IPS DF 6.9 (cell line): ENCODE results near the gene COL7A1.
A peak's percentile ranks its signal among the peaks of the same experiment; 100 is the strongest.

Experiments used
- DNase-seq: peaks from one replicate; pipeline ENCODE4 v3.0.0-alpha.2; 2013; ENCODE audit warnings: low read depth, low spot score
- H3K27ac ChIP-seq: one replicate; pipeline ENCODE4 v1.5.1; 2013; ENCODE audit warnings: low read length, control low read depth
- H3K27me3 ChIP-seq: 2 replicates; pipeline ENCODE4 v1.6.1; 2013; ENCODE audit warnings: mild to moderate bottlenecking, low read length; ENCODE audit not compliant: control insufficient read depth, insufficient read depth
- H3K36me3 ChIP-seq: 2 replicates; pipeline ENCODE4 v1.6.1; 2013; ENCODE audit warnings: low read length; ENCODE audit not compliant: control insufficient read depth, insufficient read depth
- H3K4me1 ChIP-seq: 2 replicates; pipeline ENCODE4 v1.6.1; 2013; ENCODE audit warnings: low read length; ENCODE audit not compliant: control insufficient read depth, insufficient read depth
- H3K4me3 ChIP-seq: 2 replicates; pipeline ENCODE4 v1.5.1; 2013; ENCODE audit warnings: mild to moderate bottlenecking, low read length
- H3K9me3 ChIP-seq: 2 replicates; pipeline ENCODE4 v1.6.1; 2013; ENCODE audit warnings: low read length, inconsistent platforms; ENCODE audit not compliant: control insufficient read depth, insufficient read depth
- WGBS: extraction: QIAGEN DNeasy Blood & Tissue Kit; methylation state at CpG from one replicate; pipeline ENCODE4 v1.1.7; 2013; ENCODE audit warnings: mixed read lengths, missing lambda C conversion rate; ENCODE audit not compliant: insufficient read length, insufficient coverage; 5-methylcytosine and 5-hydroxymethylcytosine counted together

The COL7A1 gene

GRCh38 chr3:48564022-48564421 is 31.1 kb downstream of the COL7A1 start:
- Histone ChIP-seq H3K36me3 (no peaks in the 10 kb centered on the region), H3K9me3 (no peaks in the 10 kb centered on the region), H3K4me3 (no peak overlapping the region), H3K4me1 (peaks cover 12% of the 10 kb centered on the region), H3K27ac (no peak overlapping the region), H3K27me3 (no peaks in the 10 kb centered on the region)
- no peak for DNase-seq
- no CpG with 5 or more reads among the region's 10 CpGs for WGBS

DNA sequence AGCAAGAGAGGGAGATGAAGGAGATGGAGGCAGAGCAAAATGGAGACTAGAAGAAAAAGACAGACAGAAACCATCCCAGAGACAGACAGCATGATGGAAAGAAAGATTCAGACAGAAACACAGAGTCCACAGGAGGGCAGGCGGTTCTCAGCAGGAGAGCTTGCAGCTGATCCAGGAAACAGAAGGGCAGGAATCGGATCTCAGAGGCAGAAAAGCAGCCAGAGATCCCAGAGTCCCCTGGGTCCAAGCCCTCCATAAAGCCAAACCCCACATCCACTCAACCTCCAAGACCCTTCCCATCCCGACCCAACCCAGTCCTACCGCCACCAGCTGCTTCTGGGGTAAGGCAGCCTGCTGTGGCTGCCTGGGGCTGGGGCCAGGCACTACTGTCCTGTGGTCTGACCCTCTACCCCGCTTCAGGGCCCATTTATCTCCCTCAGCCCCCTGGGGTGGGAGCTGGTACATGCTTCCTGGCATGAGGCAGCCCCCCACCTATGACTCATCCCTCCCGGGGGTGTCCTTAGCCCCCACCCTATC is 31.7 kb downstream of the COL7A1 start, which contains the start of gene UCN2:
UCN2 (minus strand) TSS at position 400 of the 537 bp plus-strand sequence. CDS start 657 bp downstream, outside the sequence.
- Histone ChIP-seq H3K4me3 (no peak within 1 kb of the TSS), H3K9me3 (no peaks in the 10 kb centered on the region), H3K27ac (no peak within 1 kb of the TSS), H3K36me3 (no peaks in the 10 kb centered on the region), H3K27me3 (no peaks in the 10 kb centered on the region), H3K4me1 (peaks cover 12% of the 10 kb centered on the region)
- no peak for DNase-seq
- no CpG with 5 or more reads among the region's 6 CpGs for WGBS

GRCh38 chr3:48562367-48563095 is 32.6 kb downstream of the COL7A1 start:
- Histone ChIP-seq H3K27me3 (no peaks in the 10 kb centered on the region), H3K4me1 (peaks cover 12% of the 10 kb centered on the region), H3K36me3 (no peaks in the 10 kb centered on the region), H3K9me3 (no peaks in the 10 kb centered on the region), H3K4me3 (no peak overlapping the region), H3K27ac (no peak overlapping the region)
- no CpG with 5 or more reads among the region's 20 CpGs for WGBS
- no peak for DNase-seq

- Histone ChIP-seq H3K4me3 (no peak overlapping the region), H3K36me3 (no peaks in the 10 kb centered on the region), H3K27ac (no peak overlapping the region), H3K4me1 (peaks cover 12% of the 10 kb centered on the region), H3K9me3 (no peaks in the 10 kb centered on the region), H3K27me3 (no peaks in the 10 kb centered on the region)
- DNase-seq: peak; percentile 18
- WGBS: no CpG with 5 or more reads among the region's 21 CpGs
These were observed 33.9 kb downstream of the COL7A1 start for GRCh38 chr3:48561045-48561736.

- Histone ChIP-seq H3K27me3 (no peaks in the 10 kb centered on the region), H3K9me3 (no peaks in the 10 kb centered on the region), H3K36me3 (no peaks in the 10 kb centered on the region), H3K4me1 (peaks cover 12% of the 10 kb centered on the region), H3K4me3 (no peak overlapping the region), H3K27ac (no peak overlapping the region)
- no CpG with 5 or more reads among the region's 5 CpGs for WGBS
- no peak for DNase-seq
These were observed 34.5 kb downstream of the COL7A1 start for GRCh38 chr3:48560648-48561018.

DNA sequence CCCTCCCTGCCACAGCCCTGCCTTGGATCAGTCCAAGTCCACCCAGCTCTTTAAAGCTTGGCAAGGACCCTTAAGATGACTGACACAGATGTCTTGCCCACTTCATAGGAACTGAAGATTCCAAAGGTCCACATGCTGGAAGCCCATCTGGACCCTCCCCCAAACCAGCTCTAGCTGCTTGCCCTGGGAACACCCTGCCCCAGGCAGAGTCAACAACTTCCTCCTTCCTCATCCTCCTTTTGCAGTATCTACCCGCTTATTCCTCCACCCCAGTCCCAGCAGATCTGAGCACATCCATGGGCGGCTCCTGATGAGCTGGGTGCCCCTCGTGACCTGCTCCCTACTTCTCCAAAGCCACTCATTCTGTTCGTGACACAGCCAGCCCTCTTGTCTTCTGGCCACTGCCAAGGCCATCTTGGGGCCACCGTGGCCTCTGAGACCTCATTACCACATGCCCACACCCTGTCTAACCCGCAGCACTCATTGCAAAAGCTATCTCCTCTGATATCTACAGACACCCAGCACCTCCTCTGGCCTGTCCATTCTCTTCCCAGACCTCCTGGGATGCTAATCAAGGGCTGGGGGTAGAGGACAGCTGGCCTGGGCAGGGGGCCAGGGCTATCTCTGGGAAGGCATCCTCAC is 36.5 kb downstream of the COL7A1 start:
- WGBS: no CpG with 5 or more reads among the region's 6 CpGs
- DNase-seq: no peak
- Histone ChIP-seq H3K4me3 (no peak overlapping the region), H3K36me3 (no peaks in the 10 kb centered on the region), H3K4me1 (peaks cover 11% of the 10 kb centered on the region), H3K9me3 (no peaks in the 10 kb centered on the region), H3K27me3 (no peaks in the 10 kb centered on the region), H3K27ac (no peak overlapping the region)

DNA sequence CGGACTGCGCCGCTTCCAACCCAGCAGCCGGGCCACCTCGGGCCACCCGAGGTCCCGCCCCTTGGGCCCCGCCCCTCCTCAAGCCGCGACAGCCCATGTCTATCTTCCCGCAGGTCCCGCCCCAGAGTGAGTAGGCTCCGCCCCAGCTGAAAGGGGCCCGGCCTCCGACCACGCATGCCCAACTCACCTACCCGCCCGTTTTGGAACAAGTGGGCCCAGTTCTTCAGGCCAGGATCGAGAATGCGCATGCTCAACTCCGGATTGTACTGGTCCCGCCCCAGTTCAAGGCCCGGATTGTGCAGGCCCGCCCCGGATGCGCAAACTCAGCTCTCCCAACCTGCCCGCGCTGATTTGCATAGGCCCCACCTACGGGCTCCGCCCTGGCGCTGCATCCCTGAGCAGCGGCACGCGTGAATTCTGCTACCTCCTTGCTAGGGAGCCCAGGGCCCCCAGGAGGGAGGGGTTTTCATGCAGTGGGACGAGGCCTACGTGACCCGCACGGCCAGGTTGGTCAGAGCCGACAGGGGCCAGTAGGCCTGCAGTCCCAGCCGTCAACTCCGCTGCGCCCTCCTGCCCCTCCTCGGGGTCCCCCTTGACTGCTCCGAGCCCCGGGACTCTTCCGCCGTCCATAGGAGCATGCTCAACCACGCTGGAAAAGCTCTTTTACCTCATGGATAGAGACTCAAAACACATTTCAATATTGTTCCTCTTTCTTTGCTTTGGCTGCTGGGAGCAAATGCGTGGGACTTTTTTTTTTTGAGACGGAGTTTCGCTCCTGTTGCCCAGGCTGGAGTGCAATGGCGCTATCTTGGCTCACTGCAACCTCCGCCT is 38.1 kb downstream of the COL7A1 start, which contains the start of gene PFKFB4:
PFKFB4 (minus strand) TSS at position 8 of the 831 bp plus-strand sequence. CDS start 26 bp downstream, outside the sequence.
- peak within 1 kb of the TSS; percentile 80 for H3K4me3 ChIP-seq
- no peaks in the 10 kb centered on the region for H3K27me3 ChIP-seq
- no peaks in the 10 kb centered on the region for H3K36me3 ChIP-seq
- no peak within 1 kb of the TSS for H3K27ac ChIP-seq
- H3K9me3 ChIP-seq: no peaks in the 10 kb centered on the region
- peaks cover 8% of the 10 kb centered on the region for H3K4me1 ChIP-seq
- DNase-seq: peak; percentile 97
- WGBS: no CpG with 5 or more reads among the region's 53 CpGs

DNA sequence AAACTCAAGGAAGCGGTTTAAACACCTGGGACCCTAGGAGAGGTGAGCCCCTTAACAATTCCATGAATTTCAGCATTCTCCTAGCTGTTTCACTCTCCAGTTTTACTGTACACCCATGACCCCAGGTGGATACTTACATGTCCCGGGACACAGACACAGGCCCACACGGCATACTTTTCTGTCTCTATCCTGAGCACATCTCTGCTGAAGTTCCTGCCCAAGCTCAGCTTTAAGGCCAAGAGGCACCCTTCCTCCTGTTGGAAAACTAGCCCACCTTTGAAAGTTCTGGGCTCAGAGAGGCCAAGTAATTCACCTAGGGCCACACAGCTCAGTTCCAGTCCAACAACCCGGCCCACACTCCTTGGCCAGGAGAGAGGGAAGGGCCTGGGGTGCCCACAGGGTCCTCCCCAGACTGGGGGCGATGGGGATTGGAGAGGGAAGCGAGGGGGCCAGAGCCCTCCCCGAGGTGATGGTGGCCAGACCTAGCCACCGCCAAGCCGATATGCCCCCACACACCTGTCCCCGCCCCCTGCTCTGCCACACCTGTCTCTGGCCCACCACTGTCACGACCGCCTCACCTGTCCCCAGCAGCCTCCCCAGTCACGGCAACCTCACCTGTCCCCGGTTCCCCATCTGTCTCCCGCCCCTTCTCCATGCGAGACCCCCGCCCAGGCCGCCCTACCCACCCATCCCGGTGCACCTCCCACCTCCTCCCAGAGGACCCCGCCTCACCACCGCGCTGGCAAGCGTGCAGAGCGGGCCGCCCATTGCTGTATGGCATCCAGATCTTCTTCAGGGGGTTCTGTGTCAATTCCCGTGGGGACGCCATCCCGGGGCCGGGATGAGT is 39.0 kb downstream of the COL7A1 start:
- no peak for DNase-seq
- peaks cover 6% of the 10 kb centered on the region for H3K4me1 ChIP-seq
- no peak overlapping the region for H3K27ac ChIP-seq
- H3K36me3 ChIP-seq: no peaks in the 10 kb centered on the region
- peak overlapping the region; percentile 80 for H3K4me3 ChIP-seq
- no peaks in the 10 kb centered on the region for H3K9me3 ChIP-seq
- no peaks in the 10 kb centered on the region for H3K27me3 ChIP-seq
- WGBS: no CpG with 5 or more reads among the region's 29 CpGs

DNA sequence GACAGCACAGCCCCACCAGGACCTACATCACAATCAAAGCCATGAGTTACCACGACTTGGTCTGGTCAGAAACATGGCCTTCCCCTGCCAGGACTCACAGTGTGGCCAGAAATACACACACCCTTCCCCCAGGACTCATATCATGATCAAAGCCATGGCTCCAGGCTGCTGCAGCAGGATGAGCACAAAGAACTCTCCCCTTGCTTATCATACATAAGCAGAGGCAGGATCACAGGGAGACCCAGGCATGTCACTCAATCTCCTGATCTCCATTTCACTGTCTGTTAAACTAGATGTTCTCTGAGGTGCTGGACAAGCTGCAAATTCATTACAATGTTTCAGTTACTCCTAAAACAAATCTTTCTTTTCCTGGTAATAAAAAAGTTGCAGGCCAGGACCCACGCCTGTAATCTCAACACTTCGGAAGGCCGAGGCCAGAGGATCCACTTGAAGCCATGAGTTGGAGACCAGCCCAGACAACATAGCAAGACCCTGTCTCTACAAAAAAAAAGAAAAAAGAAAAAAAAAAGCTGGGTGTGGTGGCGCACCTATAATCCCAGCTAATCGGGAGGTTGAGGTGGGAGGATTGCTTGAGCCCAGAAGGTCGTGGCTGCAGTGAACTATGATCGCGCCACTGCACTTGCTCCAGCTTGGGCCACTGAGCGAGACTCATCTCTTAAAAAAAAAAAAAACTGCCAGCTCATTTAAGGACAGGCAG is 39.7 kb downstream of the COL7A1 start:
- Histone ChIP-seq H3K27me3 (no peaks in the 10 kb centered on the region), H3K27ac (no peak overlapping the region), H3K9me3 (no peaks in the 10 kb centered on the region), H3K36me3 (no peaks in the 10 kb centered on the region), H3K4me3 (no peak overlapping the region), H3K4me1 (peaks cover 4% of the 10 kb centered on the region)
- no CpG with 5 or more reads among the region's 10 CpGs for WGBS
- no peak for DNase-seq
